ENCODE results near the gene SMIM23.
"Not testable (repeated sequence)": the region's sequence is repeated elsewhere in the genome, so short reads cannot be mapped to it uniquely, and the experiment has no call there.

The SMIM23 gene

DNA sequence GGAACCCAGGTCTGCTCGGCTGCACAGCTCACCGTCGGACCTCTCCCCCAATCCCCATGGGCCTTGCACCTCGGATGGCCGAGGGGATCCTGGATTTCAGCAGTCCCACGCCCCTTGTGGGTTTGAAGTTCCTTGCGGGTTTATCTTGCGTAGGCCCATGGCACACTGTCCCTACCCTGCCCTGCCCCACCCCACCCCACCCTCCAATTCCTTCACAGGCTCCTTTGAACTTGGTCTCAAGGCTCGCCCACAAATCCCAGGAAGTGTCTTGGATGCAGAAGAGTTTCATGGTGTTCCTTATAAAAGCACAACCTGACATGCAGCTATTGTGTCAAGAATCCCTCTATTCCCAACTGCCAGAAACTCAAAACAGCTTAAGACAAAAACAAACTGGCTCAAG, 11.2 kb upstream of the SMIM23 start:
- DNase-seq = no peak

GRCh38 chr5:171776213-171776612, 9.4 kb upstream of the SMIM23 start:
- DNase-seq = no peak

DNA sequence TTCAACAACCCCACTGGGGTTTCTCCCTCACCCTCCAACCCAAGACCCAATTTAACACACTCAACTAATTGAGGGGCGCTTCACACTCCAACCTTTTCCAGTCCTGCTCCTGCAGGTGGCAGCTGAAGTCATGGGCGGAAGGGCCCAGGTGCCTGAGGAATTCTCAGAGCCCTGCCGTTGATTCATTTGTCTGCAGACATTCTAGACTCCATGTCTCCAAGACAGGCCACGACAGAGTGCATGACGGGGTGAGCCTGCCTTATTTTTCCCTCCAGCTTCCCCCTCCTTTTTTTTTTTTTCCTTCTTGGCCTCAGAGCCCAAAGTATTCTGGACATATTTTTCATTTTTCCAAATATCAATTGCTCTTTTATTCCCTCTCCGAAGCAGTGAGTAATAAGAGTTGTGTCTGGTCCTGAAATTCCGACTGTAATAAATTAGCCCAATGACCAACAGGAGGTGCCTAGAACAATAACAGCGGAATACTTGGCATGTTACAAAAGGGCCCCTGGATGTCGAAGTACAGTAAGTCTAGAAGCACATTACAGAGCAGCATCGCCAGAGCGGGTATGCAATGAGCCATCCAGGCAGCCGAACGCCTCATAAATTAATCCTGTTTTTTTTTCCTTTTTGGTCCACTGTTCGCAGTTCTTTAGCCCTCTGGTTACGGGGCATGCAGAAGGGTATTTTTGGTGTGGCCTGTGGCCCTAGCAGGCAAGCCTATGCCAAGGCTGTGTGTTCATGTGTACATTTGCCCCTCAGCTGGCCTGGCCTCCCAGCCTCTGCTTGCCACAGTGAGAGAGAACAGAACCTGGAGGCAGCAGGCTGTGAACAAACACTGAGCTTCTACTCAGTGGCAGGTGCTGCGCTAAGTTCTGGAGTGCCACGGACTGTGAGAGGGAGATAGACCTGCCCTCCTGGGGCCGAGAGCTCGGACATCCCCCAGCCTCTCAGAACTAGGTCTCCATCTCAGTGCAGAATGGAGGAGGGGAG, 8.6 kb upstream of the SMIM23 start:
- DNase-seq = no peak

DNA sequence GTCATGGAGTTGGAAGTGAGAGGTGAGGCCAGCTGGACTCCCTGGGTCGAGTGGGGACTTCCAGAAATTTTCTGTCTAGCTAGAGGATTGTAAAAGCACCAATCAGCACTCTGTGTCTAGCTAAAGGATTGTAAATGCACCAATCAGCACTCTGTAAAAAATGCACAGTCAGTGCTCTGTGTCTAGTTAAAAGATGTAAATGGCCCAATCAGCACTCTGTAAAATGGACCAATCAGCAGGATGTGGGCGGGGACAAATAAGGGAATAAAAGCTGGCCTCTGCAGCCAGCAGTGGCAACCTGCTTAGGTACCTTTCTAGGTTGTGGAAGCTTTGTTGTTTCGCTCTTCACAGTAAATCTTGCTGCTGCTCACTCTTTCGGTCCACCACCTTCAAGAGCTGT, 3.9 kb upstream of the SMIM23 start:
- not testable (repeated sequence) for DNase-seq

DNA sequence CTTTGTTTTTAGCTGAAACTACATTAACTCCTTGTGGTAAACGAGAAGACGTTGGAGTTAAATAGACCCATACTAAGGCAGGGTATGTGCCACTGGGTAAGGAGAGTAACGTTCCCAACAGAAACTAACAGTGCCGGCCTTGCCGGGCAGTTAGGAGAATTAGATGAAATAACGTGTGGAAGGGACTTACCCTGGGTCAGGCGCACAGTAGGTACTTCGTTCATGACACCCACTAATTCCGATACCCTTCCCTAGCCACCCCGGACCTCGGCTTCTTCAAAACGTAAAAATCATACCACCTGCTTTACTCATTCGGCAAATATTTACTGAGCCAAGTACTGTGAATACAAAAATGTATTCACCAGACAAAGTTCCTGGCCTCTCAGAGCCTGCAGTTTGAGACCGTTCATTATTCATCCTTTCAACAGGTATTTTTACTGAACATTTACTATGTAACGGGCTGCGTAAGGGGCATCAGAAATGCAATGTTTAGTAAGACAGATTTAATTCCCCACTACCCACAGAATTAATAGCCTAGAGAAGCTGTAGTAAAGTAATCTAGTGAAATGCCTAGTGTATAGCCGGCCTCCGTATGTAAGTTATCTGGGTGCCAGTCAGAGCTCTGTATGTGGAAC, 3.2 kb upstream of the SMIM23 start:
- DNase-seq = no peak

GRCh38 chr5:171783051-171783450, 2.6 kb upstream of the SMIM23 start:
- DNase-seq = no peak

GRCh38 chr5:171789353-171789752, 3.7 kb downstream of the SMIM23 start:
- no peak for DNase-seq

GRCh38 chr5:171790408-171790807, 4.8 kb downstream of the SMIM23 start:
- no peak for DNase-seq

- DNase-seq = no peak
Measured at GRCh38 chr5:171794470-171794960, 8.9 kb downstream of the SMIM23 start.

DNA sequence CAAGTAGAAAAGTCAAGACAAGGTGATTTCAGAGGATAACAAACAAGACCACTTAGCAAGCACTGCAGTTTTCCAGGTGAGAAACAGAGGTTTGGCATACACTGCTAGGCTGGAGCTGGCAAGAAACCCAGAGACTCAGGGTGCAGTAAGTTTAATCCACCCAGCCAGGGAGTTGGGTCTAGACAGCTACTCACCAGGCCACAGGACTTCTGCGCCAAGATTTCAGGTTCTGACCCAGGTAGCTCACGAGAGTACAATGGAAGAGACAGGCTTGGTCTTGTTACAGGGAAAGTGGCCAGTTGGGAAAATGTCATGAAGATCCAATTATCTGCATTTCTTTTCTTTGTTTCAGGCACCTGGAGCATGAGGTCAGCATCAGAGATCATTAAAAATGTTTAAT, 9.8 kb downstream of the SMIM23 start:
- DNase-seq = no peak

DNA sequence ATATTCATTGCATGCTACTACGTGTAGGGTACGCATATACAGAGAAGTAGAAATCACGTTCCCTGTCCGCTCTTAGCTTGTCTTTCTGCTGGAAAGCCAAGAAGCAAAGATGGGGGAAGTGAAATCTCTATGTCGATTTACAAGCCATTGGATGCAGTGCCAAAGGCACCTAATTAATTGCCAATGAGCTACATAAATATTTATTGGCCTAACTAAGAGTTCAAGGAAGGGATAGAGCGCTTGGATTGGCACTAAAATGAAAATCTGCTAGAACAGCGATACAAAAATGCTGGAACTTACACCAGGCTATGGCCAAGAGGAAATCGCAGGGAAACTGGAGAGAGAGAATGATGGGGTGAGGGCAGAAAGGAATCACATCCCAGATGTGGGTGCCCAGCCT, 10.8 kb downstream of the SMIM23 start:
- no peak for DNase-seq

- no peak for DNase-seq
Measured at GRCh38 chr5:171797543-171797942, 11.9 kb downstream of the SMIM23 start.

DNA sequence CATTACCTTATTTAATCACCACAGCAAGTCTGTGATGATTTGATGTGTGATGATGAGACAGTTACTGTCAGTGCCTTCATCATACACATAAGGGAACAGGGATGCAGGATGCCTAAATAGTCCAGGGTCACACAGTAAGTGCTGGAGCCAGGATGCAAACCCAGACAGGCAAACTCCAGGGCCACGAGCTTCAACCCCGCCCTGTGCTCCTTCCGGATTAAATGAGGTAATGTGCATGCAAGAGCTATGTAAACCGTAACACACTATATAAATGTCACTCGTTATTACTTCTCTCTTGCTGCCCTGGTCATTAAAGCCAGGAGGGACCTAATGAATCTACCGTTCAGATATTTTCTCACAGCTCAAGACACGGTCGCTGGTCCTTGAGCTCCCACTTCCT, 12.8 kb downstream of the SMIM23 start:
- no peak for DNase-seq

DNA sequence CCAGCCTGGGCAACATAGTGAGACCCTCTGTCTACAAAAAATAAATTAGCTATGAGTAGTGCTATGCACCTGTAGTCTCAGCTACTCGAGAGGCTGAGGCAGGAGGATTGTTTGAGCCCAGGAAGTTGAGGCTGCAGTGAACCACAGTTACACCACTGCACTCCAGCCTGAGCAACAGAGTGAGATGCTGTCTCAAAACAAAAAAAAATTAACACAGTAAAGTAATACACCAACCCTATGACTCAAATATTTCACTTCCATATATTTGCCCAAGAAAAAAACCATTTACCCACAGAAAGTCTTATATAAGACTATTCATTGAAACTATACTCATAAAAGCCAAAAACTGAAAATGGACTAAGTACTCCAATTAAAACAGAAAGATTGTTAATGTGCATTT, 16.2 kb downstream of the SMIM23 start:
- DNase-seq = no peak

DNA sequence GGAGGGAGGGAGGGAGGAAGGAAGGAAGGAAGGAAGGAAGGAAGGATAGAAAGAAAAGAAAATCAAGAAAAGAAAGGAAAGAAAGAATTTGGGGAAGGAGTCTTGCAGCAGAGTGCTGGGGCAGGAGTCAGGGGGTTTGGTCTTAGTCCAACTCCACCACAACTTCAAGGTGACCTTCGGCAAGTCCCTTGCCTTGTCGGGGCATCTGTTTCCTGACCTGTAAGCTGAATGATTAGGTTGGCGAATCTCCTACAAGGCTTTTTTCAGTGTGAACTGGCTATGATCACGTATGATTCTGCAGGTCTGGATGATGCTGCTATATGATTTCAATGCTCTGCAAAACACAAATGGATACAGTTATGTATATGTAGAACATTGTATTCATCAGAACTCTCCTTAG, 20.1 kb downstream of the SMIM23 start:
- DNase-seq = no peak

- DNase-seq = no peak
Measured at GRCh38 chr5:171806976-171807747, 21.5 kb downstream of the SMIM23 start.

- no peak for DNase-seq
Measured at GRCh38 chr5:171808453-171808852, 22.8 kb downstream of the SMIM23 start.

- DNase-seq = no peak
Measured at GRCh38 chr5:171808951-171809350, 23.3 kb downstream of the SMIM23 start.

DNA sequence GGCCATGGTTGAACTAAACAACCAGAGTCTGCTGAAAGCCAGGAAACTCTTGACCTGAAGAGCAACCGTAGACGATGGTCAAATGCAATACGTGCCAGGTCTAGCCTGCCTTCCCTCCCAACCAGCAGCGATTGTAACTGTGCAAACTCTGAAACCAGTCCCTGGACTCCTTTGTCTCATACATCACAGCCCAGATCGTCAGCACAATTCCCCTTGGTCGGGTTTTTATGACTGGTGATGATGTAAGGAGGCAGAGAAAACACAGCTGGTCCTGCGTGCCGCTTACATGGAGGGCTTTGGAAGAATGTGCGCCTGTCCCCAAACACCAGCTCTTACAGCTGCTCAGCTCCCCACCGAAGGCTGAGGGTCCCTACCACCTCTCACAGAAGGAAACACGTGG, 24.6 kb downstream of the SMIM23 start:
- DNase-seq = no peak

DNA sequence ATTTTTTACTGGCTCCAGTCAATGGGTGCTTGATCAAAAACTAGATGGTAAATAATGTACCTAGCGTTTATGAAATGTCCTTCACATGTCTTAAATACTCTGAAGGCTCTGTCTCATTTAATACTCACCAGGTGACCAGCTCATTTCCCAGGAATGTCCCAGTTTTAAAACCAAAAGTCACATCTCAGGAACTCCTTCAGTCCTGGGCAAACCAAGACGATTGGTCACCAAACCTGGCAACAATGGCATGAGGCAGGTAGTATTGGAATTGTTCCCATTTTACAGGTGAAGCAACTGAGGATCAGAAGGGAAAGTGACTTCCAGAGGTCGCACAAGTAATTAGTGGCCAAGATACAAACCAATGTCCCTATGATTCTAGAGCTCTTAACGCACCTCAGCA, 27.7 kb downstream of the SMIM23 start:
- no peak for DNase-seq

- no peak for DNase-seq
Measured at GRCh38 chr5:171813813-171814490, 28.3 kb downstream of the SMIM23 start.

GRCh38 chr5:171816666-171817065, 31.0 kb downstream of the SMIM23 start:
- DNase-seq = no peak

DNA sequence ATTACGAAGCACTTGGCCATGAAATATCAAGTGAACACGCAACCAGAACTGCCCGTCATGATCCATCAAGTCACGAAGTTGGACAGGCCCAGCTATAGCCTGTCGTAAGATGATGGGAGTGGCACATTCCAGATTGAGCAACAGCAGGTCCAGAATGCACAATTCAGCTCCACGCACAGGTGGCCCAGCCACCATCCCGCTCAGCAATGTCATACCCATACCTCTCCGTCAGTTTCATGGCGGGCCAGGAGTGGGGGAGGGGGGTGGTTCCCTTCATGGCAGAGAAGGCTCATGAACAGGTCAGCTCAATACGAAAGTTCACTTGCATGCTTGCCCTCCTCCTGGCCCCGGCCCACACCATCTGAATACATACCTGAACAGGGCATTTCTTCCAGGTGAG, 34.9 kb downstream of the SMIM23 start:
- DNase-seq = no peak
